ENCODE measurements around the gene VOPP1.

DNA sequence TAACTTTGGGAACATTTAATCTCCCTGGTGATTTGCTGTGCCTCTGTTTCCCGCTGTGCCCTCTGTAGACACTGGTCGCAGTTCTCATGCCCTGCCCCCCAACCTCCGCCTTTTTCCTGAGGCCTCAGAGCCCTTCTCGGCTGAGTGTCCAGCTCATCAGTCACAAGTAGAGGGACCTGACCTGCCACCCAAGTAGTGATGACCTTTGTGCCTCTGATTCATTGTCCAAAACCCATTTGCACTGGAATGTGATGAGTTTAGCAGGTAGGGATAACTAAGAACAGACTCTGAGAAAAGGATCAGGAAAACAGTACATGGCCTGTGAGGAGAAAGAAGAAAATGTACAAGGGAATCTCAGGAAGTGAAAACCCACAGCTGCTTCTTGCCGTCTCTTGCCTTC, 148.4 kb downstream of the VOPP1 start:
- TF ChIP-seq POLR2A (IDR thresholded peaks at IDR 0.05; ENCODE audit: low read length) (no peak), GATA1 (IDR thresholded peaks at IDR 0.05; ENCODE audit: low read depth, low read length) (no peak)

All from erythroblast (primary cell).